Esophagus squamous epithelium (tissue), 5 donors: ENCODE measurements around the gene SLC35F6. TPM values are rescaled to one million over a fixed set of nuclear protein-coding genes. Genes with fewer than 3 reads are reported as not detected.

Experiments
- DNase-seq: peaks from one replicate; lab custom pipeline; 2025; lab: John Stamatoyannopoulos, UW
- H3K27ac ChIP-seq, 4 donors: fragments of 200-600 bp; sonication (generic); one replicate each; pipeline ENCODE4 v1.5.1; 2016 to 2019; ENCODE audit warnings: mild to moderate bottlenecking in 1 of 4
- H3K27me3 ChIP-seq, 4 donors: fragments of 200-600 bp; sonication (generic); 1 replicate in 3 of 4; 2 replicates in 1 of 4; pipeline versions ENCODE4 v1.5.1 to v1.6.0; 2017 to 2021; ENCODE audit warnings: antibody characterized with exemption in 1 of 4
- H3K36me3 ChIP-seq, 3 donors: fragments of 200-600 bp; sonication (generic); one replicate each; pipeline ENCODE4 v1.5.1; 2016 to 2019
- H3K4me1 ChIP-seq, 3 donors: fragments of 200-600 bp; sonication (generic); one replicate each; pipeline ENCODE4 v1.5.1; 2017 to 2019
- H3K4me3 ChIP-seq, 4 donors: fragments of 200-600 bp; sonication (generic); 1 replicate in 3 of 4; 2 replicates in 1 of 4; pipeline ENCODE4 v1.5.1; 2016 to 2019; ENCODE audit warnings: mild to moderate bottlenecking in 2 of 4, moderate library complexity in 1 of 4
- H3K9me3 ChIP-seq, 3 donors: fragments of 200-600 bp; sonication (generic); one replicate each; pipeline ENCODE4 v1.5.1; 2016 to 2019
- CTCF ChIP-seq, 6 experiments: fragments of 450-650 bp in 4 of 6; fragments of 200-600 bp in 2 of 6; sonication (generic) in 2 of 6; IDR thresholded peaks; one replicate each; pipeline ENCODE4 v1.5.1; 2016 to 2019; ENCODE audit warnings: antibody characterized with exemption in 6 of 6, mild to moderate bottlenecking in 4 of 6, moderate library complexity in 4 of 6
- POLR2A ChIP-seq, 4 donors: fragments of 450-650 bp; IDR thresholded peaks; one replicate each; pipeline ENCODE4 v1.6.1; 2017; ENCODE audit warnings: antibody characterized with exemption in 4 of 4, mild to moderate bottlenecking in 4 of 4, moderate library complexity in 3 of 4
- WGBS, 2 donors: methylation state at CpG; one replicate each; pipeline ENCODE4 v1.1.5; 2018; 5-methylcytosine and 5-hydroxymethylcytosine counted together
- intact Hi-C: fragments of 100-400 bp; cut with DNase I; formaldehyde crosslinking; loops from one replicate; pipeline ENCODE4 v1.15.0; 2022
- total RNA-seq, 4 donors: library from RNA; depleted of rRNA; stranded (reverse); fragments of >200 nt; gene quantifications; one replicate each; pipeline ENCODE4 v1.1.0, GENCODE V29; 2016
- donor health status: DM: yes; HTN: yes; CAD: no.

SLC35F6 gene
- total RNA-seq, 4 donors from 2014 or later: 39.6 to 61.4 (median 48.0) TPM

- Histone ChIP-seq H3K27ac (peak overlapping the region in 3 of 4 donors; percentile 49 to 82 (median 71)), H3K4me1 (peaks cover 13 to 64% (median 39%) of the 10 kb centered on the region in 3 donors), H3K4me3 (no peak overlapping the region), H3K9me3 (no peaks in the 10 kb centered on the region), H3K36me3 (no peaks in the 10 kb centered on the region), H3K27me3 (peaks cover 0 to 19% (median 0%) of the 10 kb centered on the region in 4 donors)
- no peak for DNase-seq
- intact Hi-C loops: no loop called here
- no peak for TF ChIP-seq CTCF (IDR thresholded peaks at IDR 0.05)
- no peak for TF ChIP-seq POLR2A (IDR thresholded peaks at IDR 0.05)
- 80 to 85% methylated on average over 1 to 3 of the region's 3 CpGs for WGBS, 2 donors
Measured at GRCh38 chr2:26723475-26723874, 40.6 kb upstream of the SLC35F6 start.

DNA sequence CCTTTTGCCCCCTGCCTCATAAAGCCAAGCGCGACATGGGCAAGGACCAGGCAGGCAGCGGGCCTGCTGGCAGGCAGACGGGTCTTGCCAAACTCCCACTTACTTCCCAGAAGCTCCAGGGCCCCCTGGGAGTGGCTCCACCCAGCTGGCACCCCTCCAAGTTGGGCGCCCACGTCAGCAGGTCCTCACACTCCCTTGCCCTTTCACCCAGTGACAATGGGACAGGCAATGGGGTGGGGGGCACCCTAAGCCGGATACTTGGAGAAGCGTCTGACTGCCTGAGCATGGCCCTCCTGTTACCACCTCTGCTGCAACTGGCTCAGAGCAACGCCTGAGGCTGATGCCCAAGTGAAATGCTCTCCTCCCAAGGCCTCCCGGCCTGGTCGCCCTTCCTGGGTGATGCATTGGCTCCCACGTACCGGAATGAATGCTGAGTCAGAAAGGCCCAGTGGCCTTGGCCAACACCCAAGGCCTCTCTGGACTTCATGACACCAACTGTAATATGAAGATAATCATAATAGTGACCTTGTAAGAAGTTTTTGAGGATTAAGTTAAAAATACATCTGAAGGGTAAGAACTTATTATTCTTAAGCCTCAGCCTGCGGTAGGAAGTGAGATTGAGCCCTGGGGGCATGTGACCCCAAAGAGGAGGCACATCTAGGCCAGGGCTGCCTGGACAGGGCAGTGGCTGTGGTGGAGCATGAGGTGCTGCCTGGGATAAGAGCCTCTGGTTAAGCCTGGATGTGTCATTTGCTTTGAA lies 39.9 kb upstream of the SLC35F6 start:
- no peaks in the 10 kb centered on the region for H3K9me3 ChIP-seq
- intact Hi-C loops: no loop called here
- H3K36me3 ChIP-seq: no peaks in the 10 kb centered on the region
- TF ChIP-seq POLR2A (IDR thresholded peaks at IDR 0.05) (no peak), CTCF (IDR thresholded peaks at IDR 0.05) (no peak)
- WGBS, 2 donors: 38 to 53% methylated on average over 7 to 8 of the region's 14 CpGs
- H3K27ac ChIP-seq: peak overlapping the region; percentile 18 to 82 (median 60)
- peaks cover 0 to 23% (median 0%) of the 10 kb centered on the region in 4 donors for H3K27me3 ChIP-seq
- H3K4me1 ChIP-seq: peaks cover 13 to 64% (median 39%) of the 10 kb centered on the region in 3 donors
- DNase-seq: no peak
- H3K4me3 ChIP-seq: no peak overlapping the region

DNA sequence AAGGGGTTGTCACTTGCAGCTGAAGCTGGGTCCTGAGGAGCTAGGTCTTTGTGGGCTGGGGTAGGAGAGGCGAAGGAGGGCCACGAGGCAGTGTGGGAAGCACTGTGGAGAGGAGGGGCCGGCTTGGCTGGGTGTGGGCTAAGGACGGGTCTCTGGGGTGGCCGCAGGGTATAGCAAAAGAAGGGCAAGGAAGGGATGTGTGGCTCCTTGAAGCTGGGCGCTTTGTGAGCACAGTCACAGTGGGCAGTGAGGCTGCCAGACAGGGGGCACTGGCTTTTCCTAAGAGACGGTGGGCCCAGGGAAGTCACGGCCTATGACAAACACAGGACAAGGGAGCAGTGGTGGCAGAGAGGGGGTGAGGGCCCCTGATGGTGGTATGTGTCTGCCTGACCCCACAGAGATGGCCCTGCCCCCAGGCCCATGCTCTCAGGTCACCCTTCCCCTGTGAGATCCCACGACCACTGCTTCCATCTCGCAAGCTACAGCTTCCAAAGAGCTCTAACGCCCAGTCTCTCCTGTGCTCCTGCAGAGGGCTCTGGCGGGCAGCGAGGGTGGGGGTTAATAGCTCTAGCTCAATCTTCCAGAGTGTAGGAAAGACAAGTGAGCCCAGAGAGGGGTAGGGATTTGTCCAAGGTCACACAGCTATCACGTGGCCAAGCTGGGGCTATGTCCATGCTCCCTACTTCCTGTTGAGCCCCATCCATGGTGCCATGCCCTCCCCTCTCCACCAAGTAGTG lies 39.1 kb upstream of the SLC35F6 start:
- no peak for DNase-seq
- peaks cover 13 to 59% (median 39%) of the 10 kb centered on the region in 3 donors for H3K4me1 ChIP-seq
- H3K27me3 ChIP-seq: peaks cover 0 to 23% (median 0%) of the 10 kb centered on the region in 4 donors
- no peaks in the 10 kb centered on the region for H3K9me3 ChIP-seq
- 66 to 94% methylated on average over 7 to 8 of the region's 14 CpGs for WGBS, 2 donors
- TF ChIP-seq CTCF (IDR thresholded peaks at IDR 0.05) (no peak), POLR2A (IDR thresholded peaks at IDR 0.05) (no peak)
- no peak overlapping the region for H3K4me3 ChIP-seq
- peak overlapping the region; percentile 18 to 82 (median 60) for H3K27ac ChIP-seq
- H3K36me3 ChIP-seq: no peaks in the 10 kb centered on the region
- intact Hi-C loops: no loop called here

DNA sequence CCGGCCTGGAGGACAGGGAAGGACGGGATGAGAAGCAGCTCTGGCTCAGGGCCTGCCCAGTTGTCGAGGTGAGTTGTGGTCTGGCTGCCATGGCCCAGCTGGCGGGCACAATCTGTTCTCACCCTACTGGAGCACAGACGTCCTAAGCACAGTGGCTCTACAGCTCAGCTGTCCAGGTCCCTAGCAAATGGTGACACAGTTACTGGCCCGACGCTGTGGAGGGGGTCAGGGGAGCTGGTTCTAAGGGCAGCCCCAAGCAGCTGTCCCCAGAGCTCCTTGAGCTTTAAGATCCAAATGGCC lies 38.6 kb upstream of the SLC35F6 start:
- intact Hi-C loops: no loop called here
- no peaks in the 10 kb centered on the region for H3K36me3 ChIP-seq
- no peak for TF ChIP-seq CTCF (IDR thresholded peaks at IDR 0.05)
- no peak for TF ChIP-seq POLR2A (IDR thresholded peaks at IDR 0.05)
- no peak overlapping the region for H3K4me3 ChIP-seq
- peak overlapping the region in 2 of 4 donors; percentile 71 to 82 for H3K27ac ChIP-seq
- no peak for DNase-seq
- no CpG with 5 or more reads among the region's 7 CpGs for WGBS, 2 donors
- H3K4me1 ChIP-seq: peaks cover 9 to 53% (median 34%) of the 10 kb centered on the region in 3 donors
- no peaks in the 10 kb centered on the region for H3K9me3 ChIP-seq
- H3K27me3 ChIP-seq: peaks cover 0 to 23% (median 0%) of the 10 kb centered on the region in 4 donors

DNA sequence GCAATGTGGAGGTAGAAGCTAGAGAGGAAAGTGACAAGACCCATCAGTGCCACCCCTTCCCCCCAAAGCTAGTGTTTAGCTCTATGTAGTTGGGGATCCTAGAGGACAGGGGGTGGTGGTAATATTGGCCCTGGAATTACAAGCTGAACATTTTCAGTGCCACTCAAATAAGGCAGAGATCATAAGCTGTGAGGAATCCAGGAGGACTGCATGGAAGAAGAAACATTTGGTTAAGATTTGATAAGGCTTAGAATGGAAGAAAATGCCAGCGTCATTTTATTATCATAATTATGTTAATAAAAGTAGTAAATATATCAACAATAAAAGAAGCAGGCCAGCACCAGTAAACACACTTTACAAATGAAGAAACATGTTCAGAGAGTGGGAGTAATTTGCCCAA lies 37.9 kb upstream of the SLC35F6 start:
- TF ChIP-seq CTCF (IDR thresholded peaks at IDR 0.05) (no peak), POLR2A (IDR thresholded peaks at IDR 0.05) (no peak)
- WGBS, 2 donors: 39 to 70% methylated on average over 1 of the region's 1 CpG
- no peak overlapping the region for H3K27ac ChIP-seq
- peaks cover 0 to 23% (median 0%) of the 10 kb centered on the region in 4 donors for H3K27me3 ChIP-seq
- intact Hi-C loops: no loop called here
- H3K4me3 ChIP-seq: no peak overlapping the region
- DNase-seq: no peak
- no peaks in the 10 kb centered on the region for H3K9me3 ChIP-seq
- H3K36me3 ChIP-seq: no peaks in the 10 kb centered on the region
- peaks cover 5 to 46% (median 27%) of the 10 kb centered on the region in 3 donors for H3K4me1 ChIP-seq
